Motor neuron (in vitro differentiated cells): ENCODE measurements around the gene TMEM47. TPM values are rescaled to one million over a fixed set of nuclear protein-coding genes. Genes with fewer than 3 reads are reported as not detected.

ENCODE experiments used
- ATAC-seq, 8 experiments: fragments of 200-7000 bp; cut with Tn5 transposase; replicated peaks in 6 of 8; 2 replicates each; pipeline ENCODE4 v1.8.0; 2021; ENCODE audit warnings: mild to moderate bottlenecking in 8 of 8, moderate library complexity in 8 of 8
- H3K27ac ChIP-seq, 2 donors: fragments of 250-450 bp; sonication (Bioruptor Pico); 2 replicates each; pipeline ENCODE4 v1.9.0; 2021; ENCODE audit warnings: antibody characterized with exemption in 2 of 2, mild to moderate bottlenecking in 2 of 2, moderate library complexity in 1 of 2
- H3K4me1 ChIP-seq, 2 donors: fragments of 250-450 bp; sonication (Bioruptor Pico); replicated peaks in 1 of 2; 2 replicates each; pipeline ENCODE4 v1.6.1; 2021; ENCODE audit warnings: antibody characterized with exemption in 2 of 2, mild to moderate bottlenecking in 2 of 2, moderate library complexity in 1 of 2
- H3K4me3 ChIP-seq, 5 donors: fragments of 250-450 bp; sonication (Bioruptor Pico); 2 replicates each; pipeline ENCODE4 v1.9.0; 2021; ENCODE audit warnings: antibody characterized with exemption in 5 of 5, mild to moderate bottlenecking in 5 of 5, moderate library complexity in 4 of 5
- WGBS, 10 experiments: fragments of 450-650 bp; shearing (Covaris generic); methylation state at CpG; one replicate each; pipeline ENCODE4 v1.0.0; 2022; 5-methylcytosine and 5-hydroxymethylcytosine counted together
- in situ Hi-C, 9 experiments: fragments of 400-800 bp; cut with MboI; loops; one replicate each; pipeline ENCODE4 v1.15.0; 2021; ENCODE audit warnings: low sequenced_read_pairs in 9 of 9, low pct_unique_long_range_greater_than_20kb in 2 of 9; ENCODE audit not compliant: unreplicated experiment in 9 of 9
- total RNA-seq, 8 experiments: library from RNA; unstranded; fragments of 300-600 nt; gene quantifications; 2 replicates each; pipeline versions ENCODE4 v1.2.3 to v1.2.4, GENCODE V29; 2022

The TMEM47 gene
- 100 to 1,000 TPM in 1 of 8 experiments, 10 to 100 TPM in 5, 1 to 10 TPM in 1, under 1 TPM in 1; 0.63 to 137 (median 20.7) TPM for total RNA-seq

DNA sequence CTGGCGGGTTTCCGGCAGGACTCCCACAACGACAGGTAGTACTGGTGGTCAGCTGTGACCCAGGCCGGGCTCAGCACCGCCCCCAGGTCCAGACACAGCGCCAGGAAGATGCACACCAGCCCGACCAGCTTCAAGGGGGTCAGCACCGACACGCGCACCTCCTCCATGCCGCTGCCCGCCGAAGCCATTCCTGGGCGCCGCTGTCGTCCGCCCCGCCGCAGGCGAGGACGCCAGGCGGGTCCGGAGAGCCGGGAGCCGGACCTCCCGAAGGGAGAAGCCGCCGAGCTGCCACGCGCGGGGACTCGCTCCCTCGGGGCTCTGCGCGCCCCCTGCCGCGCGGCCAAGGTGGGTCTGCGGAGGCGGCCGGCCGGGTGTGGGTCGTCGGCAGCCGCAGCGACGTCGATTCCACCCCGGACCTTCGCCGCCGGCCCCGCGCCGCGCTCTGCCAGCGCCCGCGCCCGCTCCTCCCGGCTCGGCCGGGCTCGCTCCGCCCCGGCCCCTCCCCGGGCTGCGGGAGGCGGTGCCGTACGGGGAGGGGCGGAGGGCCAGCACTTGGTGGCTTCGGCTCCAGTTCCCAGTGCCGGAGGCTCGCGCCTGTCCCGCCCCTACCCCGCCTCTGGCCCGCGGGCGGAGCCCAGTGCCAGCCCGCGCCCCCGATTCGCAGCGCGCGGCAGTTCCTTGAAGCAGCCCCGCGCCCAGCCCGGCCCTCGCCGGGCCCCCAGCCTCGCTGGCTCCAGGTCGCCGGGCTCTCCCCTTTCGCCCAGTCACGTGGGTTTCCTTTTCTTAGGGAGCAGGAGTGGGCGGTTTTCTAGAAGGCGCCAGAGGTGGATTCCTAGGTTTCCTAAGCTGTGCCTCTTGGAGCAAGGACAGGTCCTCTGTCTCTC lies at the start of gene TMEM47:
TSS of gene TMEM47 (minus strand) at position 444 of the 884 bp plus-strand sequence. CDS start at position 188, 256 bp downstream.
- Histone ChIP-seq H3K27ac (peak within 1 kb of the TSS; percentile 82 to 91), H3K4me1 (no peaks in the 10 kb centered on the region), H3K4me3 (peak within 1 kb of the TSS; percentile 46 to 93 (median 58))
- in situ Hi-C loops = no loop called here
- 0% methylated on average over 1 of the region's 100 CpGs; no CpG with 5 or more reads in 9 of the 10 experiments for WGBS, 10 experiments
- peak; percentile 88 to 99 (median 92) for ATAC-seq

DNA sequence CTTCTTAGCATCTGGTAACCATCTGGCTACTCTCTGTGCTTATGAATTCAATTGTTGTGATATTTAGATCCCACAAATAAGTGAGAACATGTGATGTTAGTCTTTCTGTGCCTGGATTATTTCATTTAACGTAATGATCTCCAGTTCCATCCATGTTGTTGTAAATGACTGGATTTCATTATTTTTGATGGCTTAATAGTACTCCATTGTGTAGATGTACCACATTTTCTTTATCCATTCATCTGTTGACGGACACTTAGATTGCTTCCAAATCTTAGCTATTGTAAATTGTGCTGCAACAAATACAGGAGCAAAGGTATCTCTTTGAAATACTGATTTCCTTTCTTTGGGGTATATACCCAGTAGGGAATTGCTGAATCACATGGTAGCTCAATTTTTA lies 30.0 kb upstream of the TMEM47 start:
- Histone ChIP-seq H3K4me3 (no peak overlapping the region), H3K27ac (no peak overlapping the region), H3K4me1 (no peaks in the 10 kb centered on the region)
- WGBS, 10 experiments = 0 to 80% (median 51%) methylated on average over 1 to 2 of the region's 2 CpGs; no CpG with 5 or more reads in 6 of the 10 experiments
- in situ Hi-C loops = no loop called here
- ATAC-seq = no peak

DNA sequence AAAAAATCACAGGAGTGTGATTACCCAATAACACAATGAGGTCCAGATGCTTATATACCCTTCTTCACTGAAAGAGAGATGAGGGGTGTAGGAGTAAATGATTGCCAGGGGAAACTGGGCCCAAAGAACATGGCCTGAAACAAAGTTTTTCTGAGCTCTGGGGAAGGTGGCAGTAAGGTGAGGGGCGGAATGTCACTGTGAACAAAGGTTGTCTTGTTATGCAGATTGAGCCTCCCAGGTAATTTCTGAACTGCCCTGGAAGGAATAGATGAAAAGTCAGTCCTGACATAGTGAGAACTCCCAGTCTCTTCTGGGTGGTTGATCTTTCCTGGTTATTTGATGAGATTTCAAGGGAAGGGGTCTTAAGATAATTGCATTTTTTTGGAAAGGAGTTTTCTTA lies 2.5 kb upstream of the TMEM47 start:
- 40 to 100% (median 40%) methylated on average over 1 of the region's 1 CpG; no CpG with 5 or more reads in 7 of the 10 experiments for WGBS, 10 experiments
- H3K27ac ChIP-seq = no peak overlapping the region
- H3K4me3 ChIP-seq = no peak overlapping the region
- in situ Hi-C loops = no loop called here
- no peak for ATAC-seq
- H3K4me1 ChIP-seq = no peaks in the 10 kb centered on the region

DNA sequence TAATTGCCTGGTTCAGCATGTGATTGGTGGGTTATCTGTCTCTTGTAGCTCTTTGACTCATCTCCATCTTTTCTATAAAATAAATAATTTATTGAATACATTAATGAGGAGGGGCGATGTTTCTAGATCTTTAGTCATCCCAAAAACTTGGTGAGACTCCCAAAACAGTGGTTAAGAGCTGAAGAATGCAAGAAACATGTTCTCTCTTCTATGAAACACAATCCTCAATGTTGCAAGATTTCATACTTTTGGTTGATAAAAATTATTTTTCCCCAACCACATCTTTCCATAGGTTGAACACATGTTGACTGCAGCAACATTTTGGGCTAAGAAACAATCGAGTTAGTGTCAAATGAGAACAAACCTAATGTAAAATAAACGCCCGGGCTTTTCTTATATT lies 1.2 kb upstream of the TMEM47 start:
- Histone ChIP-seq H3K27ac (no peak overlapping the region), H3K4me1 (no peaks in the 10 kb centered on the region), H3K4me3 (peak overlapping the region in 3 of 5 donors; percentile 46 to 89 (median 58))
- in situ Hi-C loops = no loop called here
- no peak for ATAC-seq
- 0 to 92% (median 43%) methylated on average over 2 to 4 of the region's 4 CpGs; no CpG with 5 or more reads in 6 of the 10 experiments for WGBS, 10 experiments

DNA sequence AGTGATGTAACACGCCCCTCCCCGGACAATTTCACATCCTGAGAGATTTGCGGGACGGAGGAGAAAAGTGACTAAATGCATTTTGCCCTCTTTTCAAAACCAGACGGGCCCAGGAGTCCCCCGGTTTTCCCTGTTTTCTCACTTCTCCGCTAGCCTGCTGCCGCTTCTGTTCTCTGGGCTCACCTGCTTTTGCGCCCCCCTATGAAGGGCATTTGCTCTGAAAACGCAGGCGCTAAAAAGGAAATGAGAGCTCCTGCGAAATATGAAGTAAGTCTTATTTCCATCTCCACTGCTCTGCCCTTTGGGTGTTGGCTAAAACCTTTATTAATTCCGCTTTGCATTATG lies 613 bp upstream of the TMEM47 start:
- Histone ChIP-seq H3K4me3 (peak overlapping the region; percentile 46 to 93 (median 58)), H3K27ac (peak overlapping the region; percentile 82 to 91), H3K4me1 (no peaks in the 10 kb centered on the region)
- ATAC-seq = no peak
- in situ Hi-C loops = no loop called here
- 18 to 100% (median 22%) methylated on average over 1 to 8 of the region's 13 CpGs; no CpG with 5 or more reads in 7 of the 10 experiments for WGBS, 10 experiments

DNA sequence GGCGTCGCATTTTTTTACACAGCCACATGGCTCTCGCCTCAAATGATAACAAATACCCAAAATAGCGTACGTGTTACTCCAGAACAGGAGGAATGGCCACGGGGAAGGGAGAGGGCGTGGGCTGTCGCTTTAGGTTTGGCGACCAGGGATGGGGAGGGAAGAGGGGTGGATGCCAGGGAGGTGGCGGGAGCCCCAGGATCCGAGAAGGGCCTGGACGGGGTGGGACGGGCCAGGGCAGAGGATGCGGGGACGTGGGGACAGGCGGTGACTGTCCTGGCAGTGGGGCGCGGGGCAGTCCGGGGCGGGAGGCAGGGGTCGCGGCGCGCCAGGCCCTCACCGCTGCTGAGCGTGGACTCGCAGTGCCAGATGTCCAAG lies 631 bp downstream of the TMEM47 start:
- ATAC-seq = no peak
- 10% methylated on average over 5 of the region's 27 CpGs; no CpG with 5 or more reads in 9 of the 10 experiments for WGBS, 10 experiments
- in situ Hi-C loops = no loop called here

DNA sequence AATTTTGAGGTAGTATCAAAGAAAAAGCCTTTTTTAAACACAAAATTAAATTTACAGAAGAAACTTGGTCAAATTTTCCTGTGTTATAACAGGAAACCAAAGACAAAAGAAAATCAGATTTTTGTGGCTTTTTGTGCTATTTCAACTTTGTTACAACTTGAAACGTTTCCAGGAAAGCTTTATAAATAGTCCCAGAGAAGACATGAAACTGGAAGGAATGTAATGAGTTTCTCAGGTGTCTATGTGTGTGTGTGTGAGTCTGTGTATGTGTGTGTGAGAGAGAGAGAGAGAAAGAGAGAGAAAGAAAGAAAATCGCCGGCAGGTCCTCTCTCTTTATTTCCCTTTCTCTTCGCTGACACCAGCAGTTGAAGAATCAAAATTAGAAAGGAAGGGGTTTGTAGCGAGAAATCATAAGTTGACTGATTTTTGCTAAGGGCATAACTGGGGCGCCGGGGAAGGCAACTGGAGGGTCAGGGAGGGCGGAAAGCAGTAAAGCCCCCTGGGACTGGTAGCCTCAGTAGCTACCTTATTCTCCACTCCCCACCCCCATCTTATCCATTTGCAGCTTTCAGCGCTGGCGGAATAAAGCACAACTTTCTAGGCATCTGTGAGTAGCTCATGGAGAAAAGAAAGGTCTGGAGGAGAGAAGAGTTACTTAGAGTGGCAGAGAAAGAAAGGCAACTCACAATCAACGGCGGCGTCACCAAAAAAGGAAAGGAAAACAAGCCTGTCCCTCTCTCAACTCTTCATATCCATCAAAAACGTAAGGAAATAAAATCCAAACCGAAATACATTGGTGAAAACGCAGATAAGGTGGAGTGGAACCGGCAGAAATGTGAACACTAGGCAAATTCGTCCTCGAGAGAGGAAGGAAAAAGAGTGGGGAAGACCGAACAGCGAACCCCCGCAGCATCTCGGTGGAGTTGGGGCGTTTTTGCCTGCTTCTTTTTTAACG lies 1.3 kb downstream of the TMEM47 start:
- no peak for ATAC-seq
- WGBS, 10 experiments = 0 to 15% (median 0%) methylated on average over 2 to 20 of the region's 25 CpGs; no CpG with 5 or more reads in 1 of the 10 experiments
- peak overlapping the region; percentile 46 to 93 (median 58) for H3K4me3 ChIP-seq
- H3K4me1 ChIP-seq = peaks cover 5 to 6% of the 10 kb centered on the region in 2 donors
- H3K27ac ChIP-seq = peak overlapping the region; percentile 82 to 91
- in situ Hi-C loops = no loop called here

More for the DNA sequence above, 631 bp downstream of the TMEM47 start:
- Histone ChIP-seq H3K27ac (peak overlapping the region; percentile 82 to 91), H3K4me3 (peak overlapping the region; percentile 46 to 93 (median 58)), H3K4me1 (peaks cover 0 to 6% of the 10 kb centered on the region in 2 donors)

DNA sequence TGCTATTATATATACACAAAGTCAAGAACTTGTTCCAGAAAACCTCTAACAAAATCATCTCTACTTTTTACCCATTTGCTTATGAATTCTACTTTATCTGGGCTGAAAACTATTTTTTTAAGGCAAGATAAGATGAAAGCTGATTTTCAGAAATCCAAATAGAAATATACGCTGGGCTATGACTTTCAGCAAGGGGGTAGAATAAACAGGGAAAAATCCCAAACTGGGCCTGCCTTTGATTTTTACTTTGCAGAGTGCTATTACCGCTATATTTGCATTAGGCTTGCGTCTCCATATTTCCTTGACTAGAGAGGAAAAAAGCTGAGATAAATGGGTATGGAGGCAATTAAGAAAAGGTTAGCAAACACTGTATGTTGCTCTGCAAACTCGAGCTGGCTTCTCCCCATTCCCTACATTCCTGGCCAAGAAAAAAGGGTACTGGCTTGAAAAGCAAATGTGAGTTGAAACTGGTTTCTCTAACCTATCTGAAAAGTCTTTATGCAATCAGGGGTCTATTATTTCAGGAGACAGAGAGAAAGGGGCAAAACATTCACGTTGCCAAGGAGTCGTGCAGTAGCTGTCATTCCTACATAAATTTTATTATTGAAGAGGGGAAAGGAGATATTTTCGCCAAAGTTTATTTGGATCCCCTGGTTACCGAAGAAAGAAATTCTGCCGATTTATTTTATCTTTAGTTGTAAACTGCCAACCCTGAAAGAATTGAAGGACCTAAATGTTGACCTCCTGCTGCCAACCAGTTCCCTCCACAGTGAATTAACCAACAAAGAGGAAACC lies 2.2 kb downstream of the TMEM47 start:
- H3K4me1 ChIP-seq = peaks cover 6% of the 10 kb centered on the region in 2 donors
- ATAC-seq = peak in 3 of 8 experiments; percentile 3 to 38 (median 4)
- H3K27ac ChIP-seq = peak overlapping the region; percentile 86 to 93
- in situ Hi-C loops = no loop called here
- 0 to 47% (median 4%) methylated on average over 1 to 7 of the region's 9 CpGs; no CpG with 5 or more reads in 3 of the 10 experiments for WGBS, 10 experiments
- H3K4me3 ChIP-seq = peak overlapping the region; percentile 46 to 93 (median 58)

DNA sequence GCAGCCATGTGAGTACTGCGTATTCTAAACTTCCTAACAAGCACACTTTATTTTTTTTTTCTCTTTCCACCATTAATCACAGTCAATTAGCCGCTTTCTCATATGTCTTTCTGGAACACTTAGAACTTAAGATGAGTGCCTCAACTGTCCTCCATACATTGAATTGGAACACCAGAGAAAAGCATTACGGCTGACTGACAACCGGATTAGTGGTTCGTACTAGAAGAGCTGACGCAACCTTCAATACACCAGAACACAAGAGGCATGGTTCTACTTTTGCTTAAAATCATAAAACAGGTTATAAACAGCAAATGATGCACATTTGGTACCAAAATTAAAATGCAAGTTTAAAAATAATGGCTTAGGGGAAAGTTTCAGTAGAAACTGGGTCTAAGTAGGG lies 3.3 kb downstream of the TMEM47 start:
- whole genome bisulfite sequencing, 10 experiments = 0 to 53% (median 13%) methylated on average over 1 to 6 of the region's 6 CpGs; no CpG with 5 or more reads in 5 of the 10 experiments
- Histone ChIP-seq H3K4me1 (peaks cover 6% of the 10 kb centered on the region in 2 donors), H3K4me3 (peak overlapping the region; percentile 46 to 93 (median 58)), H3K27ac (peak overlapping the region; percentile 86 to 93)
- in situ Hi-C loops = no loop called here
- ATAC-seq = no peak

DNA sequence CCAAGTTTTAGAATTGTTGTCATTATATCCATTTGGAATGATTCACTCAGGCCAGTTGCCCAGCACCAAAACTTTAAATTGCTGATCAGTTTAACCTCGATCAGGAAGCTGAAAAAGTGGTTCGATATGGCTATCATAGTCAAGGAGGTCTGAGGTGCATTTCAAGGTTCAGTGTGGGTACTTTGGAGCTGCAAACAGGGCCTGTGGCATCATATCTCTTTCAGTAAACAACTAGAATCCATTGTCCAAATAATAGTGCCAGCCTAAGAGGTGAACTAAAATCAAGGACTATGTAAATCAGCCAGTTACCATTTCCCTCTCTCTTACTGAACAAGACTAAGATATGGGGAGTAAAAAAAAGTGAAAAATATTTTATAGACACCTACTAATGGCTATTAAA lies 14.2 kb downstream of the TMEM47 start:
- H3K4me1 ChIP-seq = peaks cover 0 to 5% of the 10 kb centered on the region in 2 donors
- H3K27ac ChIP-seq = no peak overlapping the region
- 67% methylated on average over 2 of the region's 2 CpGs; no CpG with 5 or more reads in 9 of the 10 experiments for WGBS, 10 experiments
- in situ Hi-C loops = no loop called here
- no peak for ATAC-seq
- H3K4me3 ChIP-seq = no peak overlapping the region

DNA sequence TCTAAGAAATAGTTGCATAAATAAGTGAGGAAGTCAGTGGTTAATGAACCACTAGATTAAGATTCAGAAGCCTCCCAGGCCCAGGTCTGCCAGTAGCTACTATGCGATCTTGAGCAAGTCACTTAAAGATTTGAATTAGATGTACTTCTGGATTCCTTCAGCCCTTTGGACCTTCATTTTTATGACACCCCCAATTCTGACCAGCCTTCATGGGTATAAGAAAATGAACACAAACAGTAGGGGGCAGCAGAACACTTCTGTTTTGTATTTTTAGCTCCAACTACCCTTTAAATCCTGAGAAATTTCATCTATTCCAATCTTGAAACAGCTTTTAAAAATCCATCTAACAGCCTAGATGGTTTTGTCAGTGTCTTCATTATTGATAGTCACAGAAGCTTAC lies 19.0 kb downstream of the TMEM47 start:
- in situ Hi-C loops = no loop called here
- 80% methylated on average over 1 of the region's 1 CpG; no CpG with 5 or more reads in 9 of the 10 experiments for WGBS, 10 experiments
- Histone ChIP-seq H3K27ac (no peak overlapping the region), H3K4me3 (no peak overlapping the region), H3K4me1 (peaks cover 0 to 5% of the 10 kb centered on the region in 2 donors)
- ATAC-seq = peak in 1 of 8 experiments; percentile 25

DNA sequence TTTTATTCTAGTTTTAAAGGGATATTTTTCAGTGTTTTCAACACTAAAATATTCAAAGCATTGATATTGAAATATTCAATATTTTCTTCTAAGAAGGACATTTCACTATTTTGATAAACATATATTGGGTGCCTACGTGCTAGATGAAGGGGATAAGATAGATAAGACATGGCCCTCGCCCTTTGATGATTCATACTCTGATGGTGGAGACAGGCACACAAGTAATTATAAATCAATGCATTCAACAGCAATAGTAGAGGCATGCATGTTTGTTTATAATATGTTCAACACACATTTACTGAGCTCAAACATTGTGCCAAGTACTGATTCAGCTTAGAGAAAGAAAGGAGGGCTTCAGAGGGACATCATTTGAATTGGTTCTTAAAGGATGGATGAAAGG lies 22.7 kb downstream of the TMEM47 start:
- WGBS, 10 experiments = 37 to 67% (median 50%) methylated on average over 1 to 2 of the region's 2 CpGs; no CpG with 5 or more reads in 6 of the 10 experiments
- H3K27ac ChIP-seq = no peak overlapping the region
- ATAC-seq = no peak
- H3K4me1 ChIP-seq = peaks cover 0 to 5% of the 10 kb centered on the region in 2 donors
- in situ Hi-C loops = no loop called here
- no peak overlapping the region for H3K4me3 ChIP-seq
